HepG2 (cell line): Measurements from ENCODE around the gene M1AP. TPM values are rescaled to one million over a fixed set of nuclear protein-coding genes. Genes with fewer than 3 reads are reported as not detected.

ENCODE experiments used
- ATF6 ChIP-seq: sonication (generic); formaldehyde crosslinking; conservative IDR thresholded peaks from 2 replicates; pipeline ENCODE4 v1.4.0; 2020; ENCODE audit warnings: missing genetic modification reagents
- ATM ChIP-seq: fragments of 450-650 bp; IDR thresholded peaks from 2 replicates; pipeline ENCODE4 v1.7.1; 2017; ENCODE audit warnings: mild to moderate bottlenecking, borderline replicate concordance
- BRCA1 ChIP-seq: sonication (generic); formaldehyde crosslinking; IDR thresholded peaks from 2 replicates; pipeline ENCODE4 v1.4.0; 2020; ENCODE audit warnings: missing genetic modification reagents
- FOXO1 ChIP-seq: sonication (generic); formaldehyde crosslinking; IDR thresholded peaks from 2 replicates; pipeline ENCODE4 v1.4.0; 2020; ENCODE audit warnings: missing genetic modification reagents
- FOXP4 ChIP-seq: sonication (generic); formaldehyde crosslinking; IDR thresholded peaks from 2 replicates; pipeline ENCODE4 v1.4.0; 2020; ENCODE audit warnings: missing genetic modification reagents
- LCORL ChIP-seq, 2 experiments: fragments of 450-650 bp in 1 of 2; sonication (generic) in 1 of 2; formaldehyde crosslinking in 1 of 2; IDR thresholded peaks; 2 replicates each; pipeline versions ENCODE4 v1.5.0 to v1.6.1; 2017 to 2020; ENCODE audit warnings: antibody characterized with exemption in 1 of 2, missing genetic modification reagents in 1 of 2
- REL ChIP-seq: sonication (generic); formaldehyde crosslinking; conservative IDR thresholded peaks from 2 replicates; pipeline ENCODE4 v1.8.0; 2022; ENCODE audit warnings: mild to moderate bottlenecking, missing genetic modification reagents, moderate library complexity
- SNAPC5 ChIP-seq: sonication (generic); formaldehyde crosslinking; IDR thresholded peaks from 2 replicates; pipeline ENCODE4 v1.8.1; 2023; ENCODE audit warnings: mild to moderate bottlenecking, missing genetic modification reagents, borderline replicate concordance
- SOX6 ChIP-seq, 2 experiments: fragments of 450-650 bp in 1 of 2; sonication (generic) in 1 of 2; formaldehyde crosslinking in 1 of 2; IDR thresholded peaks; 2 replicates each; pipeline versions ENCODE4 v1.4.0 to v1.6.1; 2017 to 2020; ENCODE audit warnings: antibody characterized with exemption in 1 of 2, mild to moderate bottlenecking in 1 of 2, missing genetic modification reagents in 1 of 2
- TOPORS ChIP-seq: sonication (generic); formaldehyde crosslinking; IDR thresholded peaks from 2 replicates; pipeline ENCODE4 v1.8.0; 2023; ENCODE audit warnings: mild to moderate bottlenecking, missing genetic modification reagents
- ZBTB20 ChIP-seq: sonication (generic); formaldehyde crosslinking; IDR thresholded peaks from 2 replicates; pipeline ENCODE4 v1.8.1; 2023; ENCODE audit warnings: missing genetic modification reagents, low read depth, mild to moderate bottlenecking, borderline replicate concordance
- ZNF224 ChIP-seq: sonication (generic); formaldehyde crosslinking; IDR thresholded peaks from 2 replicates; pipeline ENCODE4 v1.5.0; 2020; ENCODE audit warnings: mild to moderate bottlenecking, missing genetic modification reagents
- ZNF34 ChIP-seq: sonication (generic); formaldehyde crosslinking; IDR thresholded peaks from 2 replicates; pipeline ENCODE4 v1.4.0; 2020; ENCODE audit warnings: mild to moderate bottlenecking, missing genetic modification reagents, borderline replicate concordance
- polyA plus RNA-seq, 8 experiments: library from polyadenylated mRNA; depleted of rRNA in 3 of 8; stranded (reverse) in 7 of 8; unstranded in 1 of 8; fragments of >200 nt; fragmentation: Illumina TruSeq in 4 of 8; extraction: Trizol in 4 of 8; gene quantifications; 2 replicates each; pipeline versions ENCODE4 v1.2.1 to v1.2.3, GENCODE V29; 2011 to 2016; ENCODE audit warnings: low read depth in 4 of 8, missing spikeins in 1 of 8, mixed read lengths in 1 of 8; ENCODE audit not compliant: insufficient read depth in 1 of 8
- total RNA-seq, 5 experiments: library from RNA; depleted of rRNA; stranded (reverse); fragments of >200 nt; fragmentation: Illumina TruSeq; extraction: Trizol; gene quantifications; 2 replicates each; pipeline ENCODE4 v1.2.3, GENCODE V29; 2016; ENCODE audit warnings: low read depth in 1 of 5
- TF ChIP-seq, protein P1 (sequence below): sonication (generic); formaldehyde crosslinking; IDR thresholded peaks from 2 replicates; pipeline ENCODE4 v1.4.0; 2020; ENCODE audit warnings: missing genetic modification reagents
- TF ChIP-seq, protein P2 (sequence below): sonication (generic); formaldehyde crosslinking; IDR thresholded peaks from 2 replicates; pipeline ENCODE4 v1.4.0; 2020; ENCODE audit warnings: missing genetic modification reagents

The M1AP gene
- total and polyA plus RNA-seq, 2 of the 13 experiments (the other 11 are each of a cell fraction or from before 2014, with no cell fraction given): not detected

DNA sequence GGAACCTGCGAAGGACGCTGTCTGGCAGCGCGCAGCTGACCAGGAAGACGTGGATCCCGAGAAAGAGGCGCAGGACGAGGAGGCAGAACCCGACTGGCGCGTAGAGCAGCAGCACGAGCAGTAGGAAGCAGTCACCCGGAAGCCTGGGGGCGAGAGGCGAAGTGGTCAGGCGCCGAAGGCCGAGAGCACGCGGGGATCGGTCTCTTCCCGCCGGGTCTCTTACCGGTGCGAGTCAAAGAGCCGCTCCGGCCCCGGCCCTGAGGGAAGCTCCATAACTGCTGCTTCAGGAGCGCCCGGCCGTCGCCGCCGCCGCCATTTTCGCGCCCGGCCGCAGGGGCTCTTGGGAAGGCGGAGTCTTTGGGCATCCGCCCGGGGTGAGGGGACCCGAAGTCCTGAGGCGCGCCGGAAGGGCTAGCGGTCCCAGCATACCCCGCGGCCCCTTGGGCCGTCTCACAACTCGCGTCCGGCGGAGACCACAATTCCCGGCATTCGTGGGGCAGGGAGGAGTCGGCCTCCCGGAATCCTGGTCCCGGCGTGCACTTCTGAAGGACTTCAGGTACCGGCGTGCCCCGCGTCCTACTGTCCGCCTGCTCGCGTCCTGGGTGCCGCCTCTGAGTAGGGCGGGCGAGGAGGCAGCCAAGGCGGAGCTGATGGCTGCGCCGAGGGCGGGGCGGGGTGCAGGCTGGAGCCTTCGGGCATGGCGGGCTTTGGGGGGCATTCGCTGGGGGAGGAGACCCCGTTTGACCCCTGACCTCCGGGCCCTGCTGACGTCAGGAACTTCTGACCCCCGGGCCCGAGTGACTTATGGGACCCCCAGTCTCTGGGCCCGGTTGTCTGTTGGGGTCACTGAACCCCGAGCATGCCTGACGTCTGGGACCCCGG is 118.5 kb downstream of the M1AP start, which contains the start of the genes AUP1 and HTRA2 (continued):
- TF ChIP-seq ATF6 (CRISPR knock-in tag) (no peak; the same call in 1 of the 2 replicates), ZNF224 (CRISPR knock-in tag) (no peak; the same call in 1 of the 2 replicates), SOX6 (IDR thresholded peaks at IDR 0.05) (no peak), SOX6 (CRISPR knock-in tag; IDR thresholded peaks at IDR 0.05) (peak; percentile 82), ATM (no peak), FOXO1 (CRISPR knock-in tag) (peak; percentile 4), FOXP4 (CRISPR knock-in tag) (peak; percentile 67; the same call in 1 of the 2 replicates), LCORL (IDR thresholded peaks at IDR 0.05) (0 out of 2 replicates have a peak, but pooled peaks have one; percentile 4), LCORL (CRISPR knock-in tag; IDR thresholded peaks at IDR 0.05) (peak; percentile 79), SNAPC5 (CRISPR knock-in tag) (0 out of 2 replicates have a peak, but pooled peaks have one; percentile 35), REL (peak; percentile 65; the same call in 1 of the 2 replicates), BRCA1 (CRISPR knock-in tag) (peak; percentile 67; the same call in 1 of the 2 replicates), ZNF34 (CRISPR knock-in tag) (no peak), TOPORS (CRISPR knock-in tag) (peak; percentile 20; the same call in 1 of the 2 replicates), ZBTB20 (peak; percentile 77; the same call in 1 of the 2 replicates)
- TF ChIP-seq, protein P1, sequence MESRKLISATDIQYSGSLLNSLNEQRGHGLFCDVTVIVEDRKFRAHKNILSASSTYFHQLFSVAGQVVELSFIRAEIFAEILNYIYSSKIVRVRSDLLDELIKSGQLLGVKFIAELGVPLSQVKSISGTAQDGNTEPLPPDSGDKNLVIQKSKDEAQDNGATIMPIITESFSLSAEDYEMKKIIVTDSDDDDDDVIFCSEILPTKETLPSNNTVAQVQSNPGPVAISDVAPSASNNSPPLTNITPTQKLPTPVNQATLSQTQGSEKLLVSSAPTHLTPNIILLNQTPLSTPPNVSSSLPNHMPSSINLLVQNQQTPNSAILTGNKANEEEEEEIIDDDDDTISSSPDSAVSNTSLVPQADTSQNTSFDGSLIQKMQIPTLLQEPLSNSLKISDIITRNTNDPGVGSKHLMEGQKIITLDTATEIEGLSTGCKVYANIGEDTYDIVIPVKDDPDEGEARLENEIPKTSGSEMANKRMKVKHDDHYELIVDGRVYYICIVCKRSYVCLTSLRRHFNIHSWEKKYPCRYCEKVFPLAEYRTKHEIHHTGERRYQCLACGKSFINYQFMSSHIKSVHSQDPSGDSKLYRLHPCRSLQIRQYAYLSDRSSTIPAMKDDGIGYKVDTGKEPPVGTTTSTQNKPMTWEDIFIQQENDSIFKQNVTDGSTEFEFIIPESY (CRISPR knock-in tag): no peak
- TF ChIP-seq, protein P2, sequence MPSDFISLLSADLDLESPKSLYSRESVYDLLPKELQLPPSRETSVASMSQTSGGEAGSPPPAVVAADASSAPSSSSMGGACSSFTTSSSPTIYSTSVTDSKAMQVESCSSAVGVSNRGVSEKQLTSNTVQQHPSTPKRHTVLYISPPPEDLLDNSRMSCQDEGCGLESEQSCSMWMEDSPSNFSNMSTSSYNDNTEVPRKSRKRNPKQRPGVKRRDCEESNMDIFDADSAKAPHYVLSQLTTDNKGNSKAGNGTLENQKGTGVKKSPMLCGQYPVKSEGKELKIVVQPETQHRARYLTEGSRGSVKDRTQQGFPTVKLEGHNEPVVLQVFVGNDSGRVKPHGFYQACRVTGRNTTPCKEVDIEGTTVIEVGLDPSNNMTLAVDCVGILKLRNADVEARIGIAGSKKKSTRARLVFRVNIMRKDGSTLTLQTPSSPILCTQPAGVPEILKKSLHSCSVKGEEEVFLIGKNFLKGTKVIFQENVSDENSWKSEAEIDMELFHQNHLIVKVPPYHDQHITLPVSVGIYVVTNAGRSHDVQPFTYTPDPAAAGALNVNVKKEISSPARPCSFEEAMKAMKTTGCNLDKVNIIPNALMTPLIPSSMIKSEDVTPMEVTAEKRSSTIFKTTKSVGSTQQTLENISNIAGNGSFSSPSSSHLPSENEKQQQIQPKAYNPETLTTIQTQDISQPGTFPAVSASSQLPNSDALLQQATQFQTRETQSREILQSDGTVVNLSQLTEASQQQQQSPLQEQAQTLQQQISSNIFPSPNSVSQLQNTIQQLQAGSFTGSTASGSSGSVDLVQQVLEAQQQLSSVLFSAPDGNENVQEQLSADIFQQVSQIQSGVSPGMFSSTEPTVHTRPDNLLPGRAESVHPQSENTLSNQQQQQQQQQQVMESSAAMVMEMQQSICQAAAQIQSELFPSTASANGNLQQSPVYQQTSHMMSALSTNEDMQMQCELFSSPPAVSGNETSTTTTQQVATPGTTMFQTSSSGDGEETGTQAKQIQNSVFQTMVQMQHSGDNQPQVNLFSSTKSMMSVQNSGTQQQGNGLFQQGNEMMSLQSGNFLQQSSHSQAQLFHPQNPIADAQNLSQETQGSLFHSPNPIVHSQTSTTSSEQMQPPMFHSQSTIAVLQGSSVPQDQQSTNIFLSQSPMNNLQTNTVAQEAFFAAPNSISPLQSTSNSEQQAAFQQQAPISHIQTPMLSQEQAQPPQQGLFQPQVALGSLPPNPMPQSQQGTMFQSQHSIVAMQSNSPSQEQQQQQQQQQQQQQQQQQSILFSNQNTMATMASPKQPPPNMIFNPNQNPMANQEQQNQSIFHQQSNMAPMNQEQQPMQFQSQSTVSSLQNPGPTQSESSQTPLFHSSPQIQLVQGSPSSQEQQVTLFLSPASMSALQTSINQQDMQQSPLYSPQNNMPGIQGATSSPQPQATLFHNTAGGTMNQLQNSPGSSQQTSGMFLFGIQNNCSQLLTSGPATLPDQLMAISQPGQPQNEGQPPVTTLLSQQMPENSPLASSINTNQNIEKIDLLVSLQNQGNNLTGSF (CRISPR knock-in tag): no peak
